ENCODE measurements around the gene KRTAP1-1. TPM values are rescaled to one million over a fixed set of nuclear protein-coding genes. Genes with fewer than 3 reads are reported as not detected.
"Not testable (repeated sequence)": the region's sequence is repeated elsewhere in the genome, so short reads cannot be mapped to it uniquely, and the experiment has no call there.

Gene KRTAP1-1
- total RNA-seq, 1 donor from 2014 or later = not detected

DNA sequence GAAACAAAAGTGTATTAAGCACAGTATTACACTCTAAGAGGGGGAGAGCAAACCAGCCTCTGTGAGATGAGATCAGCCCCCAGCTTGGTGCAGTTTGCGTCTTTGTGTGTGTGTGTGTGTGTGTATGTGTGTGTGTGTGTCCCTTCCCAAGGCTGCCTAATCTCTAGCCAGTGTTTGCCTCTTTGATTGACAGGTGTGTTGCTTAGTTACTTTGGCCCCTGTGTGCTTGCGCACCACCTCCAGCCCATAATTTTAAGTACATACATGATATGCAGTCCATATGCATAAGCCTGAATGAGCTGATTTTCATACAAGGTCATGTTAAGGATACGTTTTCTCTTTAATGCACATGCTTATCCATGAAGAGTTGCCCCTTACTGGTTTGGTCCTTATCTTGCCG lies 39.5 kb downstream of the KRTAP1-1 start:
- H3K4me3 Mint-ChIP-seq = no peak overlapping the region
- TF ChIP-seq CTCF (IDR thresholded peaks at IDR 0.05; ENCODE audit: unreplicated experiment) = no peak
- DNase-seq (ENCODE audit: low spot score in 2 of 2, unreplicated experiment in 2 of 2) = no peak
- H3K4me1 Mint-ChIP-seq = peaks cover 26% of the 10 kb centered on the region
- H3K27me3 Mint-ChIP-seq (ENCODE audit: low read depth) = no peaks in the 10 kb centered on the region
- H3K27ac Mint-ChIP-seq = no peak overlapping the region
- H3K36me3 Mint-ChIP-seq = no peaks in the 10 kb centered on the region
- peaks cover 3% of the 10 kb centered on the region for H3K9me3 Mint-ChIP-seq

DNA sequence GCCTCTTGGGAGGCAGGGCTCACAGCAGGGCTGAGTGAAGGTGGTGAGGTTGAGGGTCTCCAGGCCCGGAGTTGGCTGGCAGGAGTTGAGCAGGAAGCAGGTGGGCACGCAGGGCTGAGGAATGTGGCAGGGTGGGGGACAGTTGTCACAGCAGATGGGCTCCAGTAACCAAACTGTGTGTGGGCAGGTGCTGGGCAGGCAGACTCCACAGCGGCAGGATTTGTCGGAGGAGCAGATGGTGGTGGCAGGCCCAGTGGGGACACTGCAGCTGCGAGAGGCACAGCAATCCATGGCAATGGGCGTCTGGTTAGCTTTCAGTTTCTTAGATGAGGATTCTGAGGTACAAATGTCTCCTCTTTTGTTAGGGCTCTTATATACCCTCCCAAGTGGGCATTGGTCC lies 41.7 kb downstream of the KRTAP1-1 start, which contains the start of gene KRTAP3-2:
Gene KRTAP3-2 (minus strand): TSS at position 344 of the 400 bp plus-strand sequence. CDS start 53 bp downstream, at position 291.
- not testable (repeated sequence) for H3K9me3 Mint-ChIP-seq; H3K4me3 Mint-ChIP-seq; H3K27ac Mint-ChIP-seq; DNase-seq (ENCODE audit: low spot score in 2 of 2, unreplicated experiment in 2 of 2); H3K27me3 Mint-ChIP-seq (ENCODE audit: low read depth); H3K36me3 Mint-ChIP-seq
- H3K4me1 Mint-ChIP-seq = peaks cover 22% of the 10 kb centered on the region

GRCh38 chr17:40997361-40997760 lies 43.9 kb downstream of the KRTAP1-1 start:
- Mint-ChIP-seq H3K9me3 (peaks cover 6% of the 10 kb centered on the region), H3K36me3 (no peaks in the 10 kb centered on the region), H3K4me3 (no peak overlapping the region), H3K27ac (no peak overlapping the region), H3K4me1 (peaks cover 11% of the 10 kb centered on the region), H3K27me3 (ENCODE audit: low read depth) (no peaks in the 10 kb centered on the region)
- TF ChIP-seq CTCF (IDR thresholded peaks at IDR 0.05; ENCODE audit: unreplicated experiment) = no peak
- no peak for DNase-seq (ENCODE audit: low spot score in 2 of 2, unreplicated experiment in 2 of 2)

DNA sequence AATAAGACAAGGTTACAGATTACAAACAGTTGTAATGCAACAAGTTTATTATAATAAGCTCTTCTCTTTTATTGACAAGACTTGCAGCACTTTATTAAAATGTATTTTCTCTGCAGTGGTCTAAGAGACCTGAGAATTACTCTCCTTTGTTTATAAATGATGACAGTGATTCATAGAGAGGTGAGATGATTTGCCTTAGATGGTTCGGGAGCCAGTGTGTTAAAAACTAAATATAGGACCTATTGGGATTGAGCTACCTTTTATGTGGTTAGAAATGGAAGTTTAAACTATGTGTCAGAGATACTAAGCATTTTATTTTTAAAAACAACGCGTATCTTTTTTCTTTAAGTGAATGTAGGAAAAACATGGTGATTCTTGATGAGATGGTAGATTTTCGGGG lies 44.4 kb downstream of the KRTAP1-1 start:
- TF ChIP-seq CTCF (IDR thresholded peaks at IDR 0.05; ENCODE audit: unreplicated experiment) = no peak
- Mint-ChIP-seq H3K4me3 (no peak overlapping the region), H3K27me3 (ENCODE audit: low read depth) (no peaks in the 10 kb centered on the region), H3K4me1 (peaks cover 10% of the 10 kb centered on the region), H3K27ac (no peak overlapping the region), H3K36me3 (no peaks in the 10 kb centered on the region), H3K9me3 (peaks cover 6% of the 10 kb centered on the region)
- DNase-seq (ENCODE audit: low spot score in 2 of 2, unreplicated experiment in 2 of 2) = no peak

DNA sequence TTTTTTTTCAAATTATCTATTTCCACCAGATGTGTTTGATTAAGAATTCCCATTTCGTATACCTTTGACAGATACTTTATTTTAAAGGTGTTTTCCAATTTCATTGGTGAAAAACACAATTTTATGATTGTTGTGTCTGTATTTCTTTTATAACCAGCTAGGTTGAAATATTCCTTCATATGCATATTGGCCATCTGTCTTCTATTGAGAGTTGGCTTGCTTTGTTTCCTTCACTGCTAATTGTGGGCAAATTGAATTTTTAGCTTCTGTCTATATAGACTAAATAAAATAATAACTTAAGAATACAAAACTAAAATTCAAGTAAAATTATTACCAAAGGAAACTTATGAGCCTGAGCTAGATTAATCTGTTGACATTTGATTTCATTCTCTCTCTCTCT lies 46.1 kb downstream of the KRTAP1-1 start:
- no peak for DNase-seq (ENCODE audit: low spot score in 2 of 2, unreplicated experiment in 2 of 2)
- H3K4me1 Mint-ChIP-seq = peaks cover 10% of the 10 kb centered on the region
- H3K4me3 Mint-ChIP-seq = no peak overlapping the region
- H3K9me3 Mint-ChIP-seq = peaks cover 8% of the 10 kb centered on the region
- no peaks in the 10 kb centered on the region for H3K27me3 Mint-ChIP-seq (ENCODE audit: low read depth)
- H3K27ac Mint-ChIP-seq = no peak overlapping the region
- no peak for TF ChIP-seq CTCF (IDR thresholded peaks at IDR 0.05; ENCODE audit: unreplicated experiment)
- H3K36me3 Mint-ChIP-seq = no peaks in the 10 kb centered on the region

GRCh38 chr17:40993839-40994238 lies 47.4 kb downstream of the KRTAP1-1 start, which contains the start of gene KRTAP3-3:
TSS of gene KRTAP3-3 (minus strand) at chr17:40994164. CDS start at chr17:40994097, 67 bp downstream.
- no peak for TF ChIP-seq CTCF (IDR thresholded peaks at IDR 0.05; ENCODE audit: unreplicated experiment)
- H3K27me3 Mint-ChIP-seq (ENCODE audit: low read depth) = no peaks in the 10 kb centered on the region
- peaks cover 8% of the 10 kb centered on the region for H3K9me3 Mint-ChIP-seq
- no peak within 1 kb of the TSS for H3K27ac Mint-ChIP-seq
- DNase-seq (ENCODE audit: low spot score in 2 of 2, unreplicated experiment in 2 of 2) = no peak
- no peaks in the 10 kb centered on the region for H3K36me3 Mint-ChIP-seq
- no peak within 1 kb of the TSS for H3K4me3 Mint-ChIP-seq
- H3K4me1 Mint-ChIP-seq = peaks cover 10% of the 10 kb centered on the region
